ENCODE data around the gene CPLANE1.
"Not testable (repeated sequence)": the region's sequence is repeated elsewhere in the genome, so short reads cannot be mapped to it uniquely, and the experiment has no call there.

The CPLANE1 gene

GRCh38 chr5:37248970-37249814 is at the start of gene CPLANE1:
TSS of gene CPLANE1 (minus strand) at chr5:37249376. CDS start at chr5:37247698, 1,678 bp downstream.
- peak; percentile 70 for DNase-seq

GRCh38 chr5:37296313-37296712 is 47.1 kb upstream of the CPLANE1 start:
- DNase-seq: not testable (repeated sequence)

GRCh38 chr5:37283214-37283820 is 34.1 kb upstream of the CPLANE1 start:
- DNase-seq: no peak

GRCh38 chr5:37275511-37275910 is 26.3 kb upstream of the CPLANE1 start:
- DNase-seq: no peak

- DNase-seq: peak; percentile 82
These were observed 23.3 kb upstream of the CPLANE1 start for GRCh38 chr5:37272511-37272910.

- not testable (repeated sequence) for DNase-seq
These were observed 18.9 kb upstream of the CPLANE1 start for GRCh38 chr5:37268100-37268499.

GRCh38 chr5:37255774-37256358 is 6.7 kb upstream of the CPLANE1 start:
- DNase-seq: no peak

- DNase-seq: no peak
These were observed 5.4 kb upstream of the CPLANE1 start for GRCh38 chr5:37254581-37254980.

- no peak for DNase-seq
These were observed 2.5 kb upstream of the CPLANE1 start for GRCh38 chr5:37251665-37252064.

GRCh38 chr5:37249815-37250164 is 614 bp upstream of the CPLANE1 start:
- DNase-seq: no peak

- no peak for DNase-seq
These were observed 681 bp downstream of the CPLANE1 start for GRCh38 chr5:37248421-37248969.

- no peak for DNase-seq
These were observed 1.7 kb downstream of the CPLANE1 start for GRCh38 chr5:37247496-37247895.

- no peak for DNase-seq
These were observed 2.1 kb downstream of the CPLANE1 start for GRCh38 chr5:37247036-37247435.

- no peak for DNase-seq
These were observed 14.9 kb downstream of the CPLANE1 start for GRCh38 chr5:37234288-37234687.

GRCh38 chr5:37226377-37226776 is 22.8 kb downstream of the CPLANE1 start:
- no peak for DNase-seq

GRCh38 chr5:37222181-37222580 is 27.0 kb downstream of the CPLANE1 start:
- no peak for DNase-seq

- DNase-seq: not testable (repeated sequence)
These were observed 28.8 kb downstream of the CPLANE1 start for GRCh38 chr5:37220426-37220825.

GRCh38 chr5:37219384-37219783 is 29.8 kb downstream of the CPLANE1 start:
- DNase-seq: not testable (repeated sequence)

- DNase-seq: no peak
These were observed 31.2 kb downstream of the CPLANE1 start for GRCh38 chr5:37217976-37218375.

GRCh38 chr5:37214550-37214949 is 34.6 kb downstream of the CPLANE1 start:
- no peak for DNase-seq

GRCh38 chr5:37212096-37212495 is 37.1 kb downstream of the CPLANE1 start:
- DNase-seq: no peak

- no peak for DNase-seq
These were observed 37.5 kb downstream of the CPLANE1 start for GRCh38 chr5:37211661-37212060.

GRCh38 chr5:37208883-37209797 is 40.0 kb downstream of the CPLANE1 start:
- no peak for DNase-seq
